GM19395 (cell line): Measurements from ENCODE around the gene CDH12.
"Not testable (repeated sequence)": the region's sequence is repeated elsewhere in the genome, so short reads cannot be mapped to it uniquely, and the experiment has no call there.

Experiments used
- ATAC-seq: cut with Tn5 transposase; IDR thresholded peaks from one replicate; pipeline ENCODE4 v1.9.1; 2021; ENCODE audit warnings: mild to moderate bottlenecking, moderate library complexity; ENCODE audit not compliant: unreplicated experiment

CDH12 gene

GRCh38 chr5:22774214-22774613, 78.9 kb downstream of the CDH12 start:
- ATAC-seq, result not testable (repeated sequence)

DNA sequence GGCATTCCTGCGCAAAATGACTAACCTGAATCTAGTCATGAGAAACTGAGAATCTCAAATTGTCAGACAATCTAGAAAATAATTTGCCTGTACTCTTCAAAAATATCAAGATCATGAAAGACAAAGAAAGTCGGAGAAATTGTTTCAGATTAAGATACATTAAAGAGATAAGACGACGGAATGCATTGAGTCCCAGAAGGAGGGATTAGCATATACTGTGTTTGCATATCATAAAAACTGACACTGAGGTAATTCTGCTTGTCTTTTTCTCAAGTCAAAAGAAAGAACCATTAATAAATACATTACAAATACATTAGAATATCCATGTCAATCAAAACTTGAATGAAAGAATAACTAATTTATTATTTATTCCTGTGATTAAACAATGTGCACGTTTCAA, 88.4 kb downstream of the CDH12 start:
- no peak for ATAC-seq

- ATAC-seq, result no peak
Measured at GRCh38 chr5:22757776-22758175, 95.4 kb downstream of the CDH12 start.

DNA sequence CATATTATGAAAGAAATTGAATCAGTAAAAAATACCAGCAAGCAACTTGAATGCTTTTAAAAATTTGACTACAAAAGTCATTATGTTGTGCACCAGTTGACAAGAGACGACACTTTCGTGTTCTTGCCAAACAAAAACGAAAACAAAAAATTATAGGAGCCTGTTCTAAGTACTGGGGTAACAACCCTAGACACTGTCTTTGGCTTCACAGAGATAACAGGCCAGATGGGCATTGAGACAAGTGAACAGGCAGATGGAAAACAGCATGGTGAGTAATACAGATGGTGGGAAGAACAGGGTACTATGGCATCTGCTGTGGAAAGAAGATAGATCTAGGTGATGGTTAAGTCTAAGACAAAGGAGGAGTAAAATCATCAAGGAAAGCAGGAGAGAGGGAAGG, 99.0 kb downstream of the CDH12 start:
- ATAC-seq, result no peak

- no peak for ATAC-seq
Measured at GRCh38 chr5:22751536-22751935, 101.6 kb downstream of the CDH12 start.

GRCh38 chr5:22736443-22737003, 116.6 kb downstream of the CDH12 start:
- ATAC-seq, result no peak

- no peak for ATAC-seq
Measured at GRCh38 chr5:22734907-22735306, 118.2 kb downstream of the CDH12 start.

DNA sequence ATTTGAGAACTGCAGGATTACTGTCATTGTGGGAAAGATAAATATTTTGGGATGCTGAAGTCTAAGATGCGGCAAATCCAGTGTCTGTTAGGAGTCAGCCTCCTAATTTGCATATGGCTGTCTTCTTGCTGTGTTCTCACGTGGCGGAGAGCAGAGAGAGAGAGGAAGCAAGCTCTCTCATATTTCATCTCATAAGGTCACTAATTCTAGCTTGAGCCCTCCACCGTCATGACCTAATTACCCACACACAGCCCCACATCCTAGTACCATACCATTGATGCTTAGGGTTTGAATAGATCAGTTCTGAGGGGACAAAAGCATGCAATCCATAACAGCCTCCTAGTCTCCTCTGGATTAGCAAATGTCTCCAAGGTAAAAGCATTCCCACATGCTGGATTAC, 124.5 kb downstream of the CDH12 start:
- no peak for ATAC-seq

DNA sequence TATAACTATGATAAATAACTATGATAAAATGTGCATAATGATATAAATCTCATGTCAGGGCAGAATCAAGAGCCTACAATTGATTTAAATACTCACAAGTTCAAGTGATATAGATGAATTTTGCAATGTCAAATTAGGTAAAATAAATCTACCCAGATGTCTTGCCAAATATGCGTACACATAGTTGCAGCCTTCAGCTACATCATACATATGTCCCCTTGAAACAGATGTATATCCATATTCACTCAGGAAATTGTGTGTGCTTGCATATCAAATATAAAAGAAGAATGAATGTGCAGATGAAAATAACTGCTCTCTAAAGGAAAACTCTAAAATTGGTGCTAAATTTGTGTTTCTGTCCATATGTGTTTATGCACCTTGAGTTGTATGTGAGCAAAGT, 130.7 kb downstream of the CDH12 start:
- no peak for ATAC-seq

GRCh38 chr5:22722056-22722455, 131.1 kb downstream of the CDH12 start:
- no peak for ATAC-seq

- ATAC-seq, result no peak
Measured at GRCh38 chr5:22719842-22720241, 133.3 kb downstream of the CDH12 start.

DNA sequence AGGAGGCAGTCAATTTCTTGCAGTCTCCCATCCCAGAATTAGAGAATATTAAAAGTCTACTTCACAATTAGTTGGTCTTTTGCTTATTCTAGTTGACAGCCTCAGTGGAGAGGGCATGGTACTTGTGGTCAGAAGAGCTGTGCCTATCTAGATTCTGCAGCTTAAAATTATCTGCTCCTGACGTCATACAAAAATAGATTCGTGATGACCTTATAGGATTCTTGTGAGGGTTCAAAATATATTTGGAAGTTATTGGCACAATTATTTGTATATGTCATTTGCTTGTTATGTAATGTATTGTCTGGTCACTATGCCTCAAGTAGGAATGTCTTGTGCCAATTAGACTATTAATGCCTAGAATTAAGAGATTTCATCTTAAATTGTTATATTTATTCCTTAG, 142.5 kb downstream of the CDH12 start:
- ATAC-seq, result no peak

- ATAC-seq, result no peak
Measured at GRCh38 chr5:22709743-22710142, 143.4 kb downstream of the CDH12 start.

GRCh38 chr5:22708770-22709328, 144.3 kb downstream of the CDH12 start:
- no peak for ATAC-seq

- ATAC-seq, result no peak
Measured at GRCh38 chr5:22706901-22707300, 146.2 kb downstream of the CDH12 start.

GRCh38 chr5:22699319-22699718, 153.8 kb downstream of the CDH12 start:
- no peak for ATAC-seq

GRCh38 chr5:22693121-22693520, 160.0 kb downstream of the CDH12 start:
- ATAC-seq, result no peak

- ATAC-seq, result no peak
Measured at GRCh38 chr5:22683050-22683449, 170.1 kb downstream of the CDH12 start.

DNA sequence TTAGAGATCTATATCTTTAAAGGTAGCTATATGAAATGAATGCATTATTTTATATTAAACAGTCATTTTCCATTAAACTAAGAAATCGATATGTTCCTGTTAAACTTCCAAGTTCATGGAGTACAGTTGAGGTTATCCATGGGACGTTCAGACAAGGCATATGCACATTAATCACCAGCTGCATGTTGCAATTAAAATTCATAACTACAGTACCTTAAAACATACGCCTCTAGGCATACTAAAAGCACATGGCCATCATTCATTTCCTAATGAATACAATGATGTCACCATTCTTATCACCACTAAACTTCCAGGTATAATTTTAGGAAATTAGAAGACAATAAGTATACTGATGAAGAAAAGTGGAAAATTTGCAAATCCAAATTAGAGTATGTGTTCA, 174.3 kb downstream of the CDH12 start:
- ATAC-seq, result no peak

DNA sequence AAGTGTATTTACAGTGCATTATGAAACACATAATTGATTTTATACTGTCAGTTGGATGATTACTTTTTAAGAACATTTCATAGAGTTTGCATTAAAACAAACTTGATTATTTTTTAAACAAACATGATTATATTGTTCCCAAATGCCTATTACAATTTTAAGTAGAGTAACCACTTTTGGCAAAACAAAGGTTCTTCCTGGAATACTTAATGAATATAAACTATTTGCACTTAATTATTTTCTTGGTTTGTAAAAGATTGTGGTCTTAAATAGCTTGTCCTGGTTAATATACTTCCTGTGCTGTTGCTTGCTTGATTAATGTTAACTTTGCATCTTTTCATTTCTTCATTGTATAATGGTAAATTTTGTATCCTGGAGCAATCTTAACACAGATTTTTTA, 180.0 kb downstream of the CDH12 start:
- ATAC-seq, result no peak

- ATAC-seq, result no peak
Measured at GRCh38 chr5:22669345-22669744, 183.8 kb downstream of the CDH12 start.

GRCh38 chr5:22665801-22666200, 187.3 kb downstream of the CDH12 start:
- ATAC-seq, result no peak

DNA sequence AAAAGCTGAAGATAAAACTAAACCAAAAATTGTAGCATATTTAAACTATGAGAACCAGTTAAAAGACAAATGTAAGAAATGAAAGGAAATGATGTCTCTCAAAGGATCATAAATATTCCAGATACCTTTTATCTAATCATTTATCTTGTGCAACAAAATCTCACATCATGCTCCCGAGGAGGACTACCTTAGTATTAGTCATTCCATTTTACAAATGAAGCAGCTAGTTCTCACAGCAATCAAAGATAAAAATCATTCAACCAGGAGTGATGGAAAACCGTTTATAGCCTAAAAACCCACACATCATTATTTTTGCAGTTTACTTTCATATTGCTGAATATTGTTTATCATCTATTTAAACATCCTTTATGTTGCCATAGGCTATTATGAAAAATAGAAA, 190.0 kb downstream of the CDH12 start:
- no peak for ATAC-seq
